GM19455 (cell line): ENCODE data around the gene MED31.
A peak's percentile ranks its signal among the peaks of the same experiment; 100 is the strongest.
"Not testable (repeated sequence)": the region's sequence is repeated elsewhere in the genome, so short reads cannot be mapped to it uniquely, and the experiment has no call there.

ENCODE experiments used
- ATAC-seq: cut with Tn5 transposase; IDR thresholded peaks from one replicate; pipeline ENCODE4 v1.9.1; 2021; ENCODE audit not compliant: unreplicated experiment

MED31 gene

GRCh38 chr17:6651354-6651918 lies at the start of gene MED31, which contains the start of gene C17orf100:
Gene MED31, minus strand, starts transcription at chr17:6651605. Its CDS starts 77 bp downstream, at chr17:6651528.
Gene C17orf100, plus strand, starts transcription at chr17:6651762. Its CDS starts 152 bp downstream, at chr17:6651914.
- ATAC-seq, result peak; percentile 86

- no peak for ATAC-seq
Measured at GRCh38 chr17:6700948-6701307, 49.5 kb upstream of the MED31 start.

GRCh38 chr17:6699997-6700947 lies 48.9 kb upstream of the MED31 start:
- ATAC-seq, result no peak

- ATAC-seq, result no peak
Measured at GRCh38 chr17:6698004-6698403, 46.6 kb upstream of the MED31 start.

GRCh38 chr17:6696906-6697305 lies 45.5 kb upstream of the MED31 start:
- ATAC-seq, result no peak

- no peak for ATAC-seq
Measured at GRCh38 chr17:6695565-6695964, 44.2 kb upstream of the MED31 start.

- no peak for ATAC-seq
Measured at GRCh38 chr17:6695051-6695450, 43.6 kb upstream of the MED31 start.

GRCh38 chr17:6691958-6692357 lies 40.6 kb upstream of the MED31 start:
- not testable (repeated sequence) for ATAC-seq

GRCh38 chr17:6691546-6691945 lies 40.1 kb upstream of the MED31 start:
- no peak for ATAC-seq

- no peak for ATAC-seq
Measured at GRCh38 chr17:6690641-6691040, 39.2 kb upstream of the MED31 start.

GRCh38 chr17:6688944-6689343 lies 37.5 kb upstream of the MED31 start:
- ATAC-seq, result no peak

GRCh38 chr17:6686026-6686425 lies 34.6 kb upstream of the MED31 start:
- no peak for ATAC-seq

- no peak for ATAC-seq
Measured at GRCh38 chr17:6684881-6685767, 33.7 kb upstream of the MED31 start.

GRCh38 chr17:6684460-6684783 lies 33.0 kb upstream of the MED31 start:
- no peak for ATAC-seq

- no peak for ATAC-seq
Measured at GRCh38 chr17:6683730-6684459, 32.5 kb upstream of the MED31 start.

- ATAC-seq, result no peak
Measured at GRCh38 chr17:6683081-6683684, 31.8 kb upstream of the MED31 start.

GRCh38 chr17:6682339-6682738 lies 30.9 kb upstream of the MED31 start:
- ATAC-seq, result no peak

GRCh38 chr17:6681671-6682070 lies 30.3 kb upstream of the MED31 start:
- ATAC-seq, result no peak

- no peak for ATAC-seq
Measured at GRCh38 chr17:6681176-6681575, 29.8 kb upstream of the MED31 start.

- ATAC-seq, result no peak
Measured at GRCh38 chr17:6679241-6679640, 27.8 kb upstream of the MED31 start.
